Coronary artery (tissue), 2 donors: ENCODE results near the gene RAMAC.

ENCODE experiments used
- DNase-seq: peaks from one replicate; pipeline ENCODE4 v3.0.0-alpha.2; 2017; ENCODE audit warnings: low spot score
- H3K27ac ChIP-seq, 2 donors: fragments of 200-600 bp; sonication (generic); one replicate each; pipeline ENCODE4 v1.5.1; 2016 to 2019
- H3K4me3 ChIP-seq: fragments of 200-600 bp; sonication (generic); 2 replicates; pipeline ENCODE4 v1.5.1; 2016; ENCODE audit warnings: mild to moderate bottlenecking, moderate library complexity
- CTCF ChIP-seq: fragments of 200-600 bp; sonication (generic); IDR thresholded peaks from one replicate; pipeline ENCODE4 v1.5.1; 2019; ENCODE audit warnings: antibody characterized with exemption

Gene RAMAC

GRCh38 chr15:83036253-83036652 lies 50.2 kb downstream of the RAMAC start:
- no peak for TF ChIP-seq CTCF
- no peak overlapping the region for H3K27ac ChIP-seq
- no peak overlapping the region for H3K4me3 ChIP-seq
- no peak for DNase-seq

- H3K4me3 ChIP-seq, result no peak overlapping the region
- H3K27ac ChIP-seq, result no peak overlapping the region
- DNase-seq, result no peak
- no peak for TF ChIP-seq CTCF
Measured at GRCh38 chr15:83039206-83039605, 53.2 kb downstream of the RAMAC start.
